GM10266 (cell line): ENCODE data around the gene CYTH3.
"Not testable (repeated sequence)": the region's sequence is repeated elsewhere in the genome, so short reads cannot be mapped to it uniquely, and the experiment has no call there.

Experiments used
- DNase-seq: peaks from one replicate; pipeline ENCODE4 v3.0.0; 2012; ENCODE audit errors: extremely low spot score
- TF ChIP-seq, protein P1 (sequence below): IDR thresholded peaks from 2 replicates; pipeline ENCODE4 v1.5.1; 2012; ENCODE audit warnings: mild to moderate bottlenecking, low read depth; ENCODE audit not compliant: control insufficient read depth, insufficient read depth; ENCODE audit errors: missing control alignments

The CYTH3 gene

DNA sequence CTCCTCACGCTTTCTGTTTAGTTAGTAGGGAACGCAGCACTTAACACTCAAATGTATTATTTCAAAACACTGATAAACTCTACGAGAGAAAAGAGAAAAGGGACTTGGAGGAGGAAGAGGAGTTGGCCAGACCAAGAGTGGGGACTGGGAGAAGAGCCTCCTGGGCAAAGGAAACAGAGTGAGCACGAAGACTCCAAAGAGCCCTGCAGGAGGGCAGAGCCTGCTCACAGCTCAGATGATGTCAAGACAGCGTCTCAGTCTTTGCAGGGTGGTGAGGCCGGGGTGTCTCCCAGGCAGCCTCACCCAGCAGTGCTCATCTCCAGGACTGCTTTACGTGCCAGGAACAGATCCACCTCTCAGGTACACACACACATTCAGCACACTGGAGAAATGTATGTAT is 41.2 kb downstream of the CYTH3 start:
- DNase-seq: no peak
- TF ChIP-seq, protein P1, sequence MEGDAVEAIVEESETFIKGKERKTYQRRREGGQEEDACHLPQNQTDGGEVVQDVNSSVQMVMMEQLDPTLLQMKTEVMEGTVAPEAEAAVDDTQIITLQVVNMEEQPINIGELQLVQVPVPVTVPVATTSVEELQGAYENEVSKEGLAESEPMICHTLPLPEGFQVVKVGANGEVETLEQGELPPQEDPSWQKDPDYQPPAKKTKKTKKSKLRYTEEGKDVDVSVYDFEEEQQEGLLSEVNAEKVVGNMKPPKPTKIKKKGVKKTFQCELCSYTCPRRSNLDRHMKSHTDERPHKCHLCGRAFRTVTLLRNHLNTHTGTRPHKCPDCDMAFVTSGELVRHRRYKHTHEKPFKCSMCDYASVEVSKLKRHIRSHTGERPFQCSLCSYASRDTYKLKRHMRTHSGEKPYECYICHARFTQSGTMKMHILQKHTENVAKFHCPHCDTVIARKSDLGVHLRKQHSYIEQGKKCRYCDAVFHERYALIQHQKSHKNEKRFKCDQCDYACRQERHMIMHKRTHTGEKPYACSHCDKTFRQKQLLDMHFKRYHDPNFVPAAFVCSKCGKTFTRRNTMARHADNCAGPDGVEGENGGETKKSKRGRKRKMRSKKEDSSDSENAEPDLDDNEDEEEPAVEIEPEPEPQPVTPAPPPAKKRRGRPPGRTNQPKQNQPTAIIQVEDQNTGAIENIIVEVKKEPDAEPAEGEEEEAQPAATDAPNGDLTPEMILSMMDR: no peak

DNA sequence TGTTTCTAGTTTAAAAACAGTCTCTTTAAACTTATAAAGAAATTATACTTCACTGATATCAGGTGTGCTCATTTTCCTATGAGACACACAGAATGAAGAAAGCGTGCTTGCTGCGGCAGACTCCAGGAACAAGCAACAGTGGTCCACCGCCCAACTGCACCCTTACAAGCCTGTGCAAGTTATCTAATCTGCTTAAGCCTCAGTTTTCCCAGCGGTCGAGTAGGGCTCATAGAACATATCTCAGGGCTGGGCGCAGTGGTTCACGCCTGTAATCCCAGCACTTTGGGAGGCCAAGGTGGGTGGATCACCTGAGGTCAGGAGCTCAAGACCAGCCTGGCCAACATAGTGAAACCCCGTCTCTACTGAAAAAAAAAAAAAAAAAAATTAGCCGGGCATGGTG is 43.1 kb downstream of the CYTH3 start:
- DNase-seq: not testable (repeated sequence)

DNA sequence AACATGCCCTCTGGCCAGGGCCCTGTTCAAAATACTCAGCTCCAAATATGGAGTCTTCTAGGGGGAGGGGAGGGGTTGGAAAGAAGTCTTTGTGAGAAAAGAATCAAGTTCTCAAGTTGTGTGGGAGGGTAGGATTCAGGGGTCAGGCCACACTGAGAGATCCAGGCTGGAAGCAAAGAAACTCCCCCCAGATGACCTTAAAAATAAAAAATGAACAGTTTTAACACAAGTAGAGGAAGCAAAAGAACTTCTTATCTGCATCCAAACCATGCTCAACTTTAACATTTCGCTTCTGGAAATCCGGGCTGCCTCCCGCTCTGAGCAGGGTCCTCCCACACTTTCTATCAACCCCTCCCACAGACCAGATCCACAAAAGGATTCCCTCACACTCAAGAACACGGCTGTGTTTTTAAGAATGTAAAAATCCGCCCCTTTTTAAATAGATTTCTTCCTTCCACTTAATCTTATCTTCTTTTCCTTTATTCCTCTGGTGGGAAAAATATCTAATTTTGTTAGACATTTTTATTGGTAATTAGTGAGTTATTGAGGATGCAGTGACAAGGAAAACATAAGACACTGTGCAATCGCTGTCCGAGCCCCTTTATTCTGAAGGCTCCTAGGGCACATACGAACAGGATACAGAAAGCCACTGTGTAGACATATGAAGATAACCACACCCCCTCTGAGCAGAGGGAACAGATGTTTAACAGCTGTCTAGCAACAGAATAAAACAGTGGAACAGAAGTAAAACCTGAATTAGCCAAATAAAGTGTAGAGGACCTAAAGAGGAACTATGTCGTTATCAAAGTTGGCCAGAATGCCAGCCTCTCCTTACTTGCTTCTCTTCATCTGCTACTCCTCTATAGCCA is 43.8 kb downstream of the CYTH3 start:
- peak; percentile 79 for DNase-seq
- TF ChIP-seq, protein P1: no peak

DNA sequence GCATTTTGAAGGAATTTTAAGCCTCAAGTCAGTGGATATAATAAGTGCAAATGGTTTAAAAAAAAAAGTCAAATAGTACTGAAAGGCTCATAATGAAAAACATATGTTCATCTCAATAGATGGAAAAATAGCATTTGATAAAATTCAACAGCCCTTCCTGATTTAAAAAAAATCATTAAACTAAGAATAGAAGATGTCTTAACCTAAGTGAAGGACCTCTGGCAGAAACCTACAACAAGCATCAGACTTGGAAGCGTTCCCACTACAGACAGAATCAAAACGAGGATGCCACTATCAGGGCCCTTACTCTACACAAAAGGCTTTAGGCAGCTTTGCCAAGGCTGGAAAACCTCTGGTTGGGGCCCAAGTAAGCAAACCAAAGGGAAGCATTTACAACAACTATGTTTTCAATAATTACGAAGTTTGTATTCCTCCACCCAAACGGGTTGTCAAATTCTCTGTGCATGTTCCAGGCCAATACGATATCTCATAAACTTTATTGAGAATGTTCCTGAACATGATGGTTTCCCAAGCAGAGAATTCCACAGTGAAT is 45.1 kb downstream of the CYTH3 start:
- no peak for DNase-seq
- TF ChIP-seq, protein P1: no peak

DNA sequence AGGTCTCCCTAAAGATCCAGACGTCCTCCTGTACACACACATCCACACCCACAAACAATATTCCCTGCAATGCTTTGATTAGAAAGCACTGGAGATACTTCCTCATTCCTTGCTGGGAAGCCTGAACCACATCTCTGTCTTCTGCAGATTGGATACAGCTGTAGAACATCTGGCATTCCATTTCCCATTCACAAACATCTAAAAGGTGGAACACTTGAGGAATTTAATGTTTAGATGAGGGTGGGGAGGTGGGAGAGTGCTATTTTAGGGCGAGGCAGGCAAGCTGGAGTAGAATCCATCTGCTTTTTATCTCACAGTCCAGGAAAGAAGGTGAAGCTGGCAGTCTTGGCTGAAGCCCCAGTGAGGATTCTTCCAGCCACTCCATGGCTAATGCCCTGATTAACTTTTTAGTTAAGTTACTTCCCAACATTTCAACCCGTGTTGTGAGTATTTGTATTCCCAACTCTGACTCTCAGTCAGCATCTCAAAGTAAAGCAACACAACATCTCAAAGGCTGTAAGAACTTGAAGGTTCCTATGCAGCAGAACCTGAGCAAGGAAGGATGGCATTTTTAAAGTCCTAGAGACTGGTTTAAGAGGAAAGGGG is 46.1 kb downstream of the CYTH3 start:
- TF ChIP-seq, protein P1: no peak
- no peak for DNase-seq

DNA sequence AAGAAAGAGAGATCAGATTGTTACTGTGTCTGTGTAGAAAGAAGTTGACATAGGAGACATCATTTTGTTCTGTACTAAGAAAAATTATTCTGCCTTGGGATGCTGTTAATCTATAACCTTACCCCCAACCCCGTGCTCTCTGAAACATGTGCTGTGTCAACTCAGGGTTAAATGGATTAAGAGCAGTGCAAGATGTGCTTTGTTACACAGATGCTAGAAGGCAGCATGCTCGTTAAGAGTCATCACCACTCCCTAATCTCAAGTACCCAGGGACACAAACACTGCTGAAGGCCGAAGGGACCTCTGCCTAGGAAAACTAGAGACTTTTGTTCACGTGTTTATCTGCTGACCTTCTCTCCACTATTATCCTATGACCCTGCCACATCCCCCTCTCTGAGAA is 49.0 kb downstream of the CYTH3 start:
- not testable (repeated sequence) for DNase-seq

DNA sequence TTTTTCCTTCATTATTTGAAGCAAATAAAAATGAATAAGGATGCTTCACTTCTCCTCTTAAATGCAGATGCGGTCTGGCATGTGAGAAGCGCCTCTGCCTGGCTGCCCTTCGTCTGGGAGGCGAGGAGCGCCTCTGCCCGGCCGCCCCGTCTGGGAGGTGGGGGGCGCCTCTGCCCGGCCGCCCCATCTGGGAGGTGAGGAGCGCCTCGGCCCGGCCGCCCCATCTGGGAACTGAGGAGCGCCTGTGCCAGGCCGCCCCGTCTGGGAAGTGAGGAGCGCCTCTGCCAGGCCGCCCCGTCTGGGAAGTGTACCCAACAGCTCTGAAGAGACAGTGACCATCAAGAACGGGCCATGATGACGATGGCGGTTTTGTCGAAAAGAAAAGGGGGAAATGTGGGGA is 49.4 kb downstream of the CYTH3 start:
- DNase-seq: not testable (repeated sequence)

DNA sequence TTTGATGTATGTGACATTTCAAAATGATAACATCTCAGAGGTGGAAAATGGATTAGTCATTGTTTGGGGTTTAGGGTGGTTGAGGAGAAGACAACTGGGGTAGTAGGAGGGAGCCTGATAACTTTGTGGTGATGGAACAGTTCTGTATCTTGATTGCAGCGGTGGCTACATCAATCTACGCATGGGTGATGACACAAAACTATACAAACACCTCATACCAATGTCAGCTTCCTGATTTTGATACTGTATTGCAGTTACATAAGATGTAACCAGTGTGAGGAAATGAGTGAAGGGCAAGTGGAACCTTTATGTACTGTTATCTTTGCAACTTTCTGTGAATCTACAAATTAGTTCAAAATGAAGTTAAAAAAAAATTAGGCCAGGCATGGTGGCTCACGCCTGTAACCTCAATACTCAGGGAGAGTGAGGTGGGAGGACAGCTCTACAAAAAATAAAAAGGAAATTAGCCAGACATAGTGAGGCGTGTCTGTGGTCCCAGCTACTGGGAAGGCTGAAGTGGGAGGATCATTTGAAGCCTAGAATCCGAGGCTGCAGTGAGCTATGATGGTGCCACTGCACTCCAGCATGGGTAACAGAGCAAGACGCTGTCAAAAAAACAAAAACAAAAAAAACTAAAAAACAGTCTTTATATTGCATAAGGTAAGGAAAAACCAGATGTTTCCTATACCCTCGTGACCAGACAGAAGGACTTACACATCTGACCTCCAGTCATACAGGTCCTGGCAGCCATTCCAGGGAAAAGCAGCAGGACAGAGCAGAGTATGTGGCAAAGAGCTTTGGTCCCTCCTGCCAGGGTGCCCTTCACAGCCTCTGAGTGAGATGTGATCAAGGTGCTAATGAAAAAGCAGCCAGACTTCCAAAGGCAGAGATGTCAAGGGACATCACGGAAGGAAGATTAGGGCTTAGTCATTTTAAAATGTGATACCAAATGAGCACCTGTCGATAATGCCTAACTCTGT is 50.8 kb downstream of the CYTH3 start:
- peak; percentile 38 for DNase-seq
- TF ChIP-seq, protein P1: no peak
